Prostate gland (tissue), 2 donors: Measurements from ENCODE around the gene PTPRG.

Source experiments
- POLR2A ChIP-seq: fragments of 450-650 bp; IDR thresholded peaks from one replicate; pipeline ENCODE4 v1.6.1; 2016; ENCODE audit warnings: antibody characterized with exemption, mild to moderate bottlenecking
- POLR2AphosphoS5 ChIP-seq: sonication (generic); formaldehyde crosslinking; IDR thresholded peaks from one replicate; pipeline ENCODE4 v1.6.1; 2017; ENCODE audit warnings: antibody characterized with exemption
- TF ChIP-seq, protein P1 (sequence below), 4 experiments: fragments of 200-600 bp in 2 of 4; fragments of 450-650 bp in 2 of 4; sonication (generic) in 2 of 4; IDR thresholded peaks; 1 replicate in 3 of 4; 2 replicates in 1 of 4; pipeline ENCODE4 v1.5.1; 2016 to 2019; ENCODE audit warnings: antibody characterized with exemption in 4 of 4, mild to moderate bottlenecking in 2 of 4, moderate library complexity in 2 of 4

DNA sequence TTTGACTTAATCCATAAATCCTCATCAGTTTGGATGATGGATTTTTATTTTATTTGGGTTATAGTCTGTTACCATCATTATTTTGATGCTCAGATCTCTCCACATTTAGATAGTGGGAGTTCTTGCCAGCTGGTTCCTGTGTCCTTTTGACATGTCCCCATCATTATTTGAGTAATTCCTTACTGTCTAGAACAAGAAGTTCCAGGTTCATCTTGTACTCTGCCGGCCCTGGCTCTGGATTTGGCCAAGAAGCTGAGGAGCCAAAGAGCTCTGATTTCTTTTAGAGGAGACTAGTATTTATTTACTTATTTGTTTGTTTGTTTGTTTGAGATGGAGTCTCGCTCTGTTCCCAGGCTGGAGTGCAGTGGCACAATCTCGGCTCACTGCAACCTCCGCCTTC lies 54.3 kb downstream of the PTPRG start:
- TF ChIP-seq POLR2A (no peak), POLR2AphosphoS5 (no peak)
- TF ChIP-seq, protein P1, sequence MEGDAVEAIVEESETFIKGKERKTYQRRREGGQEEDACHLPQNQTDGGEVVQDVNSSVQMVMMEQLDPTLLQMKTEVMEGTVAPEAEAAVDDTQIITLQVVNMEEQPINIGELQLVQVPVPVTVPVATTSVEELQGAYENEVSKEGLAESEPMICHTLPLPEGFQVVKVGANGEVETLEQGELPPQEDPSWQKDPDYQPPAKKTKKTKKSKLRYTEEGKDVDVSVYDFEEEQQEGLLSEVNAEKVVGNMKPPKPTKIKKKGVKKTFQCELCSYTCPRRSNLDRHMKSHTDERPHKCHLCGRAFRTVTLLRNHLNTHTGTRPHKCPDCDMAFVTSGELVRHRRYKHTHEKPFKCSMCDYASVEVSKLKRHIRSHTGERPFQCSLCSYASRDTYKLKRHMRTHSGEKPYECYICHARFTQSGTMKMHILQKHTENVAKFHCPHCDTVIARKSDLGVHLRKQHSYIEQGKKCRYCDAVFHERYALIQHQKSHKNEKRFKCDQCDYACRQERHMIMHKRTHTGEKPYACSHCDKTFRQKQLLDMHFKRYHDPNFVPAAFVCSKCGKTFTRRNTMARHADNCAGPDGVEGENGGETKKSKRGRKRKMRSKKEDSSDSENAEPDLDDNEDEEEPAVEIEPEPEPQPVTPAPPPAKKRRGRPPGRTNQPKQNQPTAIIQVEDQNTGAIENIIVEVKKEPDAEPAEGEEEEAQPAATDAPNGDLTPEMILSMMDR (IDR thresholded peaks at IDR 0.05), result no peak
